HG02938 (cell line): ENCODE results near the gene DSE.

Experiments
- ATAC-seq: cut with Tn5 transposase; IDR thresholded peaks from one replicate; pipeline ENCODE4 v1.9.1; 2021; ENCODE audit warnings: mild to moderate bottlenecking, moderate library complexity; ENCODE audit not compliant: unreplicated experiment

The DSE gene

DNA sequence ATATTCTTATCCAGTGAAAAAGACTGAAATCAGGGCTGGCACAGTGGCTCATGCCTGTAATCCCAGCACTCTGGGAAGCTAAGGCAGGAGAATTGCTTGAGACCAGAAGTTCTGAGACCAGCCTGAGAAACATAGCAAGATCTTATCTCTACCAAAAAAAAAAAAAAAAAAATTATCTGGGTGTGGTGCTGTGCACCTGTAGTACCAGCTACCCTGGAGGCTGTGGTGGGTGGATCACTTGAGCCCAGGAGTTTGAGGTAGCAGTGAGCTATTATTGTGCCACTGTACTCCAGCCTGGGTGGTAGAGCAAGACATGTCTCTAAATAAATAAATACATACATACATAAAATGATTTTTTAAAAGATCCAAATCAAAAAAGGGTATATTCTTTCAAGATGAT is 96.8 kb downstream of the DSE start:
- ATAC-seq: no peak

DNA sequence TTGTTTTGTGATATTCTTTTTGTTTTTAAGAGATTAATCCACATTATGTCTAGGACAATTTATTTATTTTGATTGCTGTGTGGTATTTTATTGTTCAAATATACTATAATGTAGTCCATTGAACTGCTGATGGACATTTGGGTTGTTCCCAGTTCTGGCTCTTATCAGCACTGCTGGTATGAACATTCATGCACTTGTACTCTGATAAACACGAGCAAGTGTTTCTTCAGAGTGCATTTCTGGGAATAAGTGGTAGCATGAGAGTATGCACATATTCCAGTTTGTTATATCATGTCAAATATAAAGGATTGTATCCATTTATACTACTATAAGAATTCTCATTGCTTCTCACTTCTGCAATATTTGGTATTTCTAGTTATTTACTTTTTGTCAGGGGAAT is 97.5 kb downstream of the DSE start:
- no peak for ATAC-seq

DNA sequence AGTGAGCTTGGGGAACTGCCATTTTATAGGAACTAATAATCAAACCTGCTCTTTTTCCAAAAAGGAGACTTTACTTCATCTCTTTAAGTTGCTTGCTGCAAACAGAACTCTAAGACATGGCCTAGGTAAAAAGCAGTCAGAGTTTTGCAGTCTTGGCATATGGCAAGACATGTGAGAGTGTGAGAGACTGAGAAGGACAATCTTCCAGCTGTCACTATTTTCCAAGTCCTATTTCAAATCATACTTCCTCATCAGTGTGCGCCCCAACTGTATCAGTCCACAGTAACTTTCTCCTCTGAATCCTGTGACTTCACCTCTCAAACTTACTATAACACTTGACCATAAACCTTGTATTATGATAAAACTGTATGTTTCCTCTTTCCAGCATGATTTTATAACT is 100.8 kb downstream of the DSE start:
- ATAC-seq: no peak

DNA sequence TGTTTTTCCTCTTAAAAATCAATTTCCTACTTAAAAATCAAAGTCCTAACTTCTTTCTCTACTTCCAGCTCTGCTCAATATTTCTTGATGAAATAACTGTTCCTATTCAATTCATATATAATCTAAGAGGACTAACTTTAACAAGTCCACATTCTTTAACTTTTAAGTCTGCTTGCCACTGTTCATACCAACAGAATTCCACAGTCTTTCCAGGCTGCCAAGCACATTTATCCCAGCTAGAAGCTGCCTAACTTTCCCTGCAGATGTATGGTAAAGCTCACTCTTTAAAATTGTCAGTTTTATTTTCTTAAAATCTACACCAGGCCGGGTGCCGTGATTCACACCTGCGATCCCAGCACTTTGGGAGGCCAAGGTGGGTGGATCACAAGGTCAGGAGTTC is 102.0 kb downstream of the DSE start:
- ATAC-seq: no peak

DNA sequence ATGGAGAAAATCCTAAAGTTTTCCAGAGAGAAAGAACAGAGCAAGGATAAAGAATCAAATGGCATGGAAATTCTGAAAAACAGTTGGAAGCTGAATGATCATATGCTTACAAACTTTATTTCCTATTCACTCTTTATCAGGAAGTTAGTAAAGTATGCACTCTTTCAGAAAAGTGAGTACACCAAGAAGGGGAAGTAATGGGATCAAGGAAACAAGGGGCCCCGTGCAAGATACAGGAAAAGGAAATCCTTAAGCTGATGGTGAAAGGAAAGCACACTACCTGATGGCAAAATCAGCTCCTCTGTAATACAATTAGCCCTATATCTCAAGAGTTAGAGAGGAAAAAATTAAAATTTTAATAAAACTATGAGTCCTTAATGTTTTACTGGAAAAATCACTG is 104.4 kb downstream of the DSE start:
- ATAC-seq: no peak

DNA sequence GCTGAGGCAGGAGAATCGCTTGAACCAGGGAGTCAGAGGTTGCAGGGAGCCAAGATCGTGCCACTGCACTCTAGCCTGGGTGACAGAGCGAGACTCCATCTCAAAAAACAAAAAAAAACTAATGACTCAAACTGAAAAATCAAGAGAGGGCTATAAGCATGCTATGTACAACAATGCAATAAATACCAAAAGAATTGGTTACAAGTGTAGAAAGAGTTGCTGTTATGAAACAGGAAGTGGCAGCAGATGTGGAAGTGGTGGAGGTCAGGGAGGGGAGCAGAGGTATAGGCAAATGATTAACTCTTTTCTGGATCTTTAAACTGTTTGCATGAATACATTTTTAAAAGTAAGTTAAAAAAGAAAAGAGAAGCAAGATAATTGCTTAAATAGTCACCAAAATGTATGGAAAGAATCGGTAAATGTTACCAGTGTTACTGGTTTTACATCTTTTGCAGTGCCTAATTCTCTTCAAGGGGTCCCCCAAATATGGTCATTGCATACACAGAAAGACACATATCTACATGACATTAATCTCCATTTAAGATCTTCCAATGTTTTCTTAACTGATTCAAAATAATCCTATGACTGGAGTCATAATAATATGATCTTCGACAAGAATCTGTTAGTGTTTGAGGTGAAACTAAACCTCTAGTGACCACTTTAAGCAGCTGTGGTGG is 105.4 kb downstream of the DSE start:
- ATAC-seq: peak; percentile 100

DNA sequence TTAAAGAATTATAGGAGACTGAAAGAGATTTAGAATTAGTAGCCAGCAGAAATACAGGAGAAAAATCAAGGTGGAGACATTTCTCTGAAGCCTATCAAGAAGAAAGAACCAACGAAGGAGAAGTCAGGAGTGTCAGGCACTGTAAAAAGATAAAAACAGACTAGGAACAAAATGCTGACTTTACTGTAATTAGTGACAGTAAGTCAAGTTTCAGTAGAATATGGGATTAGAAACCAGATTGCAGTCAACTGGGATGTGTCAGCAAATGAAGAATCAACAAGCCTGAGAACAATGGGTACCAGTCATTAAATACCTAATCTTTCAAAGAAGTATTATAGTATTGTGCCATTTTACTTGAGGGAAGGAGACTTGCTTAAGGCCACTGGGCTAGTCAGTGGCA is 112.0 kb downstream of the DSE start:
- ATAC-seq: no peak

DNA sequence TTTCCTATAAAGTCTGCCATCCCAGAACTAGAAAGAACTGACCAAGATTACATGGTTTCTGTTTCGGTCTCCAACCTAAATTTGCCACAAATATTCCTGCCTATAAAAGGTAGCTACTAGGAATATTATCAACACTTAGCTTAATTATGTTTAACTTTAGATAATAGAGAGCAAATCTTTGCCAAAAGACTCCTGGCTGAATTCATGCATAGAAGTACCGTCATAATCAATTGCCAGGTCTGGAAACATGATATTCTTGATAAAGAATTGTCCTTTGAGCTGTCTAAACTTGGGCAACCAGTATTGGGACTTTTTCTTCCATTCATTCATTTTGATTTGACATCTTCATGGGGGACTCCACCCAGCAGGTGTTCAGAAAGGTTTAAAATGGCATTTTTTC is 112.9 kb downstream of the DSE start:
- ATAC-seq: no peak

DNA sequence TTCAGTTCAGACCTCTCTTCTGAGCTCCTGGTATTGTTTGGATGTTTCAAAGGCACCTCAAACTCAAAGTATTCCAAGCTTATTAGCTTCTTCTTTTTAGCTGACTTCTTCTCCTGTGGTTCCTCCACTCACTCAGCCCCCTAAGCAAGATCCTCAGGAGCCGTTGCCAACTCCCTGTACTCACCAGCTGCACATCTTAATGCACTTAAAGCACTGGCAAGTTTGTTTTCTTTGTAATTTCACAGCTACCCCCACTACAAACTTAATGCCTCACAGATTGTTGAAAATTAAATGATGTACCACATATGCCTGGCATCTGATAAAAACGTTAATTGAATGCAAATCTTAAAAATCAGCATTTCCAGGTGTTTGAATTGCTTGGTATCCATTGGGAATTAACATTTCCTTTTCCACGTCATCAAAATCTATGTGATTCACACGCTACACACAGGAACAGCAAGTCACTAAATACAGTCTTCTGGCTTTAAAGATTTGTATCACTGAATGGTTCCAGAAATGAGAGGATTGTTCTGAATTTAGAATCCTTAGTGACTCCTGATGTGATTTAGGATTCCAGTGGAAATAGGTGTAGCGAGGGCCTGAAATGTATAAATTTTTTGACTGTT is 114.9 kb downstream of the DSE start:
- ATAC-seq: no peak

DNA sequence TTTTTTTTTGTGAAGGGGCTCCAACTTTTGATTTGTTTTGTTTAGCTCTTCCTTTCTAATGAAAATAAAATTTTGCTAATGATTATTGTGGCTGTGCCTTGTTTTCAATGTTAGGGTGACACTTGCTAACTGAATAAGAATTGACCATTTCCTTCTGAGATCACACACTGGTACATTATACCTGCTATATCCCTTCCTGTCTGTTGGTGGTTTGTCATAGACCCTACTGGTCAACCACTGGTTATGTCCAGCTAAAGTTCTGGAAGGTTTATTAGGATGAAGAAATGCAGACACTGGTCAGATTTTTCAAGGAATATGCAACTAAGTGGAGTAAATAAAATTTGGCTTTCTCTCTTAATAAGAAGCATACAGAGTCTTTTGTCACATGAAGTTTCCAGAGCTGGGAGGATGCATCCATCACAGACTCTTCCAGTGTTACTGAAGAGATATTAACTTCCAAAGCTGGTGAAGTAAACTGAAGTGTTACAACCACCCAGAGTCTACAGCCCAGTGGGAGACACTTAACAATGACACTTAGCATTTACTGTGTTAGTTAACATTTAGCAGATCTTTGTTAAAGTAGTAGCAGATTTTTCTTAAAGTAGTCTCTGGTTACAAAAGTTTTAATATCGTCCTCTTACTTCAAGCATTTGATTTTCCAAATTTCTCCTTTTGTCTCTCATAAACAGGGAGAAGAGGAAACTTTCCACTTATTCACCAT is 121.0 kb downstream of the DSE start:
- ATAC-seq: no peak

DNA sequence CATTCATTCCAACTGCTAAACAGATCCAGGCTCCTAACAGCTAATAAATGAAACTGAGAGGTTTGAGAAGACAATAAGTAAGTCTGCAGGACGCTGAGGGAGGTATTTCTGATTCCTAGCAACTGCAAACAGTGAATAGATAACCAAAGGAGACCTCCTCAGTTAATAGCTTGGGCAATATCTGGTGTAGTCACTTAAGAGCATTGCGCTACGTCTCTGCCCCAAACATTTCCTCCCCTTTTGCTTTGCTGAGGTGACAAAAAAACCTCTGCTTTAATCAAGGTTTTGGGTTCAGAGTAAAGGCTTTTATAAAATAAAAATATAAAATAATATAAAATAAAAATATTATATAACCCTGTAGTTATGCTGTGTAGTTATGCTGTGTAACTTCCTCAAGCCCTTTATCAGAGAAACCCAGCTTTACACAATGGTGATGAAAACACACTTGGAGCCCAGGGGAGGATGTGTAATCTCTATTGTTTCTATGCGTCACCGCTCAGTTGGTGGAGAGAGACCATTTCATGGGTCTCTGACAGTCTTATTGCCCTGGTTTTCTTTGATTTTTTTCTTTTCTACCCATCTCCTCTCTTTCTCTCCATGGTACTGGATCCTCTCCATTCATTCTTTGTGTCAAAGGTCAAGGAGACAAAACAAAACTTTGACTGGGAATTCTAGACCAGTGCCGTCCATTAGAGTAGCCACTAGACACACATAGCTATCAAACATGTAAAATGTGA is 121.8 kb downstream of the DSE start:
- ATAC-seq: no peak
